K562 (cell line): ENCODE results near the gene NAGS.

ENCODE experiments used
- CBX3 ChIP-seq, 2 experiments: IDR thresholded peaks; 1 replicate in 1 of 2; 2 replicates in 1 of 2; pipeline ENCODE4 v1.6.1; 2012; ENCODE audit warnings: inconsistent platforms in 2 of 2, low read length in 2 of 2, borderline replicate concordance in 1 of 2, control low read depth in 1 of 2
- CBX8 ChIP-seq: fragments of 200-600 bp; sonication (generic); IDR thresholded peaks from 2 replicates; pipeline ENCODE4 v1.6.1; 2012; ENCODE audit warnings: borderline replicate concordance, mixed run types, low read depth, mild to moderate bottlenecking, moderate library complexity, mixed read lengths, low read length, control low read depth, inconsistent platforms; ENCODE audit not compliant: poor library complexity, severe bottlenecking; ENCODE audit errors: extremely low read depth
- FOS ChIP-seq: IDR thresholded peaks from 3 replicates; pipeline ENCODE4 v1.6.1; 2011; ENCODE audit not compliant: insufficient read length; ENCODE audit errors: extremely low read depth
- IRF2 ChIP-seq: sonication (generic); formaldehyde crosslinking; IDR thresholded peaks from 2 replicates; pipeline ENCODE4 v1.8.1; 2022; ENCODE audit warnings: mild to moderate bottlenecking, missing genetic modification reagents
- KAT8 ChIP-seq: fragments of 450-650 bp; IDR thresholded peaks from 2 replicates; pipeline ENCODE4 v1.6.1; 2016; ENCODE audit warnings: low read depth, mild to moderate bottlenecking
- NCOA6 ChIP-seq: fragments of 450-650 bp; IDR thresholded peaks from 2 replicates; pipeline ENCODE4 v1.6.1; 2017; ENCODE audit warnings: mild to moderate bottlenecking
- NFIC ChIP-seq: fragments of 450-650 bp; IDR thresholded peaks from 2 replicates; pipeline ENCODE4 v1.6.1; 2017; ENCODE audit warnings: mild to moderate bottlenecking, inconsistent platforms
- SIN3A ChIP-seq, 2 experiments: fragments of 150-350 bp in 1 of 2; IDR thresholded peaks; 2 replicates each; pipeline ENCODE4 v1.6.1; 2011 to 2016; ENCODE audit warnings: borderline replicate concordance in 2 of 2, low read depth in 2 of 2, low read length in 2 of 2, mild to moderate bottlenecking in 2 of 2, moderate library complexity in 2 of 2; ENCODE audit not compliant: control insufficient read depth in 1 of 2
- ZFP36 ChIP-seq: fragments of 150-350 bp; IDR thresholded peaks from 2 replicates; pipeline ENCODE4 v1.6.1; 2018; ENCODE audit warnings: low read length, low read depth; ENCODE audit not compliant: partially characterized antibody
- ZNF696 ChIP-seq: fragments of 250-450 bp; sonication (Bioruptor Pico); conservative IDR thresholded peaks from 2 replicates; pipeline ENCODE4 v1.4.0; 2020; ENCODE audit warnings: mild to moderate bottlenecking, moderate library complexity
- TF ChIP-seq, protein P1 (sequence below): fragments of 450-650 bp; IDR thresholded peaks from 2 replicates; pipeline ENCODE4 v1.6.1; 2017; ENCODE audit warnings: antibody characterized with exemption
- TF ChIP-seq, protein P2 (sequence below), 3 experiments: IDR thresholded peaks in 2 of 3; conservative IDR thresholded peaks in 1 of 3; 2 replicates each; pipeline ENCODE4 v1.5.1; 2011 to 2012; ENCODE audit warnings: low read length in 3 of 3, mild to moderate bottlenecking in 3 of 3, control low read depth in 2 of 3, improper control_type of control experiment in 1 of 3, inconsistent platforms in 1 of 3, low read depth in 1 of 3, mixed read lengths in 1 of 3, moderate library complexity in 1 of 3; ENCODE audit not compliant: insufficient read depth in 2 of 3
- TF ChIP-seq, protein P3 (sequence below): IDR thresholded peaks from 2 replicates; pipeline ENCODE4 v1.6.1; 2012; ENCODE audit warnings: low read depth, low read length, improper control_type of control experiment, borderline replicate concordance

DNA sequence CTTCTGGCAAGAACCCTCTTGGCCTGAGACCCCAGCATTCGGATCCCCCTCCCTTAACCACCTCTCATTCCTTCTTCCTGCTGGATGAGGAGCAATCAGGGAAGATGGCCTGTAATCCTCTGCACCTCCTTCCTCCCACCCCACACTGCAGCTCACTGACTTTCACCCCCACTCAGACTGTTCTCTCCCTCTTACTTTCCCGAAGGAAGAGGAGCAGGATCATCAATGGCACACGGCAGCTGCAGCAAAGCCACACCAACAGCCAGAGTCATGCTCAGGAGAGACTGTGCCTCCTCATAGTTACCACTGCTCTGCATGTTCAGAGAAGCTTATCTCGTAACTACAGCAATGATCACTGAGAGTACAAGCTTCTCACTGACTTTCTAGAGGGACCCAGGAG lies 20.4 kb downstream of the NAGS start:
- TF ChIP-seq, protein P1, sequence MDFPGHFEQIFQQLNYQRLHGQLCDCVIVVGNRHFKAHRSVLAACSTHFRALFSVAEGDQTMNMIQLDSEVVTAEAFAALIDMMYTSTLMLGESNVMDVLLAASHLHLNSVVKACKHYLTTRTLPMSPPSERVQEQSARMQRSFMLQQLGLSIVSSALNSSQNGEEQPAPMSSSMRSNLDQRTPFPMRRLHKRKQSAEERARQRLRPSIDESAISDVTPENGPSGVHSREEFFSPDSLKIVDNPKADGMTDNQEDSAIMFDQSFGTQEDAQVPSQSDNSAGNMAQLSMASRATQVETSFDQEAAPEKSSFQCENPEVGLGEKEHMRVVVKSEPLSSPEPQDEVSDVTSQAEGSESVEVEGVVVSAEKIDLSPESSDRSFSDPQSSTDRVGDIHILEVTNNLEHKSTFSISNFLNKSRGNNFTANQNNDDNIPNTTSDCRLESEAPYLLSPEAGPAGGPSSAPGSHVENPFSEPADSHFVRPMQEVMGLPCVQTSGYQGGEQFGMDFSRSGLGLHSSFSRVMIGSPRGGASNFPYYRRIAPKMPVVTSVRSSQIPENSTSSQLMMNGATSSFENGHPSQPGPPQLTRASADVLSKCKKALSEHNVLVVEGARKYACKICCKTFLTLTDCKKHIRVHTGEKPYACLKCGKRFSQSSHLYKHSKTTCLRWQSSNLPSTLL, result no peak
- no peak for TF ChIP-seq ZNF696 (CRISPR knock-in tag)
- no peak for TF ChIP-seq FOS
- TF ChIP-seq NFIC, result no peak
- TF ChIP-seq NCOA6, result no peak
- TF ChIP-seq, protein P2, sequence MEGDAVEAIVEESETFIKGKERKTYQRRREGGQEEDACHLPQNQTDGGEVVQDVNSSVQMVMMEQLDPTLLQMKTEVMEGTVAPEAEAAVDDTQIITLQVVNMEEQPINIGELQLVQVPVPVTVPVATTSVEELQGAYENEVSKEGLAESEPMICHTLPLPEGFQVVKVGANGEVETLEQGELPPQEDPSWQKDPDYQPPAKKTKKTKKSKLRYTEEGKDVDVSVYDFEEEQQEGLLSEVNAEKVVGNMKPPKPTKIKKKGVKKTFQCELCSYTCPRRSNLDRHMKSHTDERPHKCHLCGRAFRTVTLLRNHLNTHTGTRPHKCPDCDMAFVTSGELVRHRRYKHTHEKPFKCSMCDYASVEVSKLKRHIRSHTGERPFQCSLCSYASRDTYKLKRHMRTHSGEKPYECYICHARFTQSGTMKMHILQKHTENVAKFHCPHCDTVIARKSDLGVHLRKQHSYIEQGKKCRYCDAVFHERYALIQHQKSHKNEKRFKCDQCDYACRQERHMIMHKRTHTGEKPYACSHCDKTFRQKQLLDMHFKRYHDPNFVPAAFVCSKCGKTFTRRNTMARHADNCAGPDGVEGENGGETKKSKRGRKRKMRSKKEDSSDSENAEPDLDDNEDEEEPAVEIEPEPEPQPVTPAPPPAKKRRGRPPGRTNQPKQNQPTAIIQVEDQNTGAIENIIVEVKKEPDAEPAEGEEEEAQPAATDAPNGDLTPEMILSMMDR (IDR thresholded peaks at IDR 0.05 in 2 of 3, conservative IDR thresholded peaks at IDR 0.05 in 1 of 3; ENCODE audit: insufficient read depth in 2 of 3, low read depth in 1 of 3, low read length in 3 of 3), result no peak
- TF ChIP-seq, protein P3, sequence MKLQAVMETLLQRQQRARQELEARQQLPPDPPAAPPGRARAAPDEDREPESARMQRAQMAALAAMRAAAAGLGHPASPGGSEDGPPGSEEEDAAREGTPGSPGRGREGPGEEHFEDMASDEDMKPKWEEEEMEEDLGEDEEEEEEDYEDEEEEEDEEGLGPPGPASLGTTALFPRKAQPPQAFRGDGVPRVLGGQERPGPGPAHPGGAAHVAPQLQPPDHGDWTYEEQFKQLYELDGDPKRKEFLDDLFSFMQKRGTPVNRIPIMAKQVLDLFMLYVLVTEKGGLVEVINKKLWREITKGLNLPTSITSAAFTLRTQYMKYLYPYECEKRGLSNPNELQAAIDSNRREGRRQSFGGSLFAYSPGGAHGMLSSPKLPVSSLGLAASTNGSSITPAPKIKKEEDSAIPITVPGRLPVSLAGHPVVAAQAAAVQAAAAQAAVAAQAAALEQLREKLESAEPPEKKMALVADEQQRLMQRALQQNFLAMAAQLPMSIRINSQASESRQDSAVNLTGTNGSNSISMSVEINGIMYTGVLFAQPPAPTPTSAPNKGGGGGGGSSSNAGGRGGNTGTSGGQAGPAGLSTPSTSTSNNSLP, result no peak
- no peak for TF ChIP-seq CBX3 (IDR thresholded peaks at IDR 0.05; ENCODE audit: borderline replicate concordance in 1 of 2, low read length in 2 of 2)
- no peak for TF ChIP-seq IRF2 (CRISPR knock-in tag)
- TF ChIP-seq SIN3A (IDR thresholded peaks at IDR 0.05; ENCODE audit: borderline replicate concordance in 2 of 2, control insufficient read depth in 1 of 2, low read depth in 2 of 2, low read length in 2 of 2), result no peak
- no peak for TF ChIP-seq KAT8
- TF ChIP-seq CBX8, result no peak
- no peak for TF ChIP-seq ZFP36
